ENCODE measurements around the gene RDM1. TPM values are rescaled to one million over a fixed set of nuclear protein-coding genes. Genes with fewer than 3 reads are reported as not detected.

The RDM1 gene
- total RNA-seq, 1 donor from 2014 or later: 5.7 TPM

- no peaks in the 10 kb centered on the region for H3K4me1 Mint-ChIP-seq
- H3K4me3 Mint-ChIP-seq: no peak overlapping the region
- H3K36me3 Mint-ChIP-seq (ENCODE audit: low read depth): no peaks in the 10 kb centered on the region
- no peak for TF ChIP-seq CTCF (conservative IDR thresholded peaks at IDR 0.05)
- H3K27ac Mint-ChIP-seq (ENCODE audit: unreplicated experiment): no peak overlapping the region
- H3K9me3 Mint-ChIP-seq: no peaks in the 10 kb centered on the region
- peaks cover 23% of the 10 kb centered on the region for H3K27me3 Mint-ChIP-seq (ENCODE audit: low read depth)
- no peak for DNase-seq (ENCODE audit: low read depth, low spot score)
Measured at GRCh38 chr17:35963663-35964062, 33.1 kb upstream of the RDM1 start.

- no peak for TF ChIP-seq CTCF (conservative IDR thresholded peaks at IDR 0.05)
- Mint-ChIP-seq H3K27me3 (ENCODE audit: low read depth) (peaks cover 24% of the 10 kb centered on the region), H3K4me3 (no peak overlapping the region), H3K27ac (ENCODE audit: unreplicated experiment) (no peak overlapping the region), H3K9me3 (peaks cover 2% of the 10 kb centered on the region), H3K36me3 (ENCODE audit: low read depth) (no peaks in the 10 kb centered on the region), H3K4me1 (no peaks in the 10 kb centered on the region)
- no peak for DNase-seq (ENCODE audit: low read depth, low spot score)
Measured at GRCh38 chr17:35953720-35954119, 23.1 kb upstream of the RDM1 start.

- H3K4me3 Mint-ChIP-seq: no peak overlapping the region
- no peak for TF ChIP-seq CTCF (conservative IDR thresholded peaks at IDR 0.05)
- DNase-seq (ENCODE audit: low read depth, low spot score): no peak
- H3K9me3 Mint-ChIP-seq: no peaks in the 10 kb centered on the region
- no peaks in the 10 kb centered on the region for H3K4me1 Mint-ChIP-seq
- H3K27me3 Mint-ChIP-seq (ENCODE audit: low read depth): peaks cover 5% of the 10 kb centered on the region
- no peak overlapping the region for H3K27ac Mint-ChIP-seq (ENCODE audit: unreplicated experiment)
- H3K36me3 Mint-ChIP-seq (ENCODE audit: low read depth): no peaks in the 10 kb centered on the region
Measured at GRCh38 chr17:35949401-35949800, 18.8 kb upstream of the RDM1 start.

GRCh38 chr17:35948092-35948491, 17.5 kb upstream of the RDM1 start:
- no peaks in the 10 kb centered on the region for H3K9me3 Mint-ChIP-seq
- H3K4me1 Mint-ChIP-seq: no peaks in the 10 kb centered on the region
- no peak overlapping the region for H3K27ac Mint-ChIP-seq (ENCODE audit: unreplicated experiment)
- DNase-seq (ENCODE audit: low read depth, low spot score): no peak
- no peak overlapping the region for H3K4me3 Mint-ChIP-seq
- H3K36me3 Mint-ChIP-seq (ENCODE audit: low read depth): no peaks in the 10 kb centered on the region
- no peak for TF ChIP-seq CTCF (conservative IDR thresholded peaks at IDR 0.05)
- H3K27me3 Mint-ChIP-seq (ENCODE audit: low read depth): no peaks in the 10 kb centered on the region

GRCh38 chr17:35947156-35947585, 16.6 kb upstream of the RDM1 start:
- no peak overlapping the region for H3K27ac Mint-ChIP-seq (ENCODE audit: unreplicated experiment)
- no peaks in the 10 kb centered on the region for H3K4me1 Mint-ChIP-seq
- H3K36me3 Mint-ChIP-seq (ENCODE audit: low read depth): no peaks in the 10 kb centered on the region
- peak; percentile 57 for DNase-seq (ENCODE audit: low read depth, low spot score)
- no peaks in the 10 kb centered on the region for H3K9me3 Mint-ChIP-seq
- TF ChIP-seq CTCF (conservative IDR thresholded peaks at IDR 0.05): peak; percentile 80
- no peak overlapping the region for H3K4me3 Mint-ChIP-seq
- no peaks in the 10 kb centered on the region for H3K27me3 Mint-ChIP-seq (ENCODE audit: low read depth)

- Mint-ChIP-seq H3K4me1 (no peaks in the 10 kb centered on the region), H3K27me3 (ENCODE audit: low read depth) (no peaks in the 10 kb centered on the region), H3K27ac (ENCODE audit: unreplicated experiment) (no peak overlapping the region), H3K9me3 (no peaks in the 10 kb centered on the region), H3K4me3 (no peak overlapping the region), H3K36me3 (ENCODE audit: low read depth) (no peaks in the 10 kb centered on the region)
- TF ChIP-seq CTCF (conservative IDR thresholded peaks at IDR 0.05): no peak
- no peak for DNase-seq (ENCODE audit: low read depth, low spot score)
Measured at GRCh38 chr17:35944151-35944550, 13.6 kb upstream of the RDM1 start.

All from neural crest cell (in vitro differentiated cells).